Endometrial microvascular endothelial cells (primary cell): ENCODE measurements around the gene DNAH17. TPM values are rescaled to one million over a fixed set of nuclear protein-coding genes. Genes with fewer than 3 reads are reported as not detected.
"Not testable (repeated sequence)": the region's sequence is repeated elsewhere in the genome, so short reads cannot be mapped to it uniquely, and the experiment has no call there.

Experiments
- in situ Hi-C: cut with HindIII; loops from 2 replicates; pipeline ENCODE4 v1.10.0; 2017; ENCODE audit warnings: low sequenced_read_pairs, low pct_unique_long_range_greater_than_20kb; ENCODE audit errors: inconsistent ontology term
- total RNA-seq: library from RNA; depleted of rRNA; stranded (reverse); fragments of >200 nt; gene quantifications from one replicate; pipeline ENCODE4 v1.2.3, GENCODE V29; 2015; ENCODE audit errors: inconsistent ontology term

Gene DNAH17
- total RNA-seq, 1 donor from 2014 or later = not detected

- in situ Hi-C loops = no loop called here
These were observed 104.9 kb downstream of the DNAH17 start for GRCh38 chr17:78472035-78472905.

DNA sequence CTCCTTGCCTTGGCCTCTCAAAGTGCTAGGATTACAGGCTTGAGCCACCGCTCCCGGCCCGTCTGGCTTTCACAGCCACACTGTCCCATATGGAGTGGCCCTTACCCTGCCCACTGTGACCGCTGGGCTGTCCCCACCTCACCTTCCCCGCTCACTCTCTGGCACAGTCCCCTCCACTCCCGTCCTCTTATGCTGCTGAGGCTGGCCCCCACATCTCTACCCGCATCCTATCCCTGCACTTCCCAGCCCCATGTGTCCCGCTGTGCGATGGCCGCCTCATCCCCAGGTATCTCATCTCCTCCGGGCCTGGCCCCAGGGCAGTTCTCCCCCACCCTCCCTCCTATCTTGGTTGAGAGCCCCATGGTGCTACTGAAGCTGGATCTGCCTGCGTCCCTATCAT is 105.6 kb downstream of the DNAH17 start:
- in situ Hi-C loops = no loop called here

DNA sequence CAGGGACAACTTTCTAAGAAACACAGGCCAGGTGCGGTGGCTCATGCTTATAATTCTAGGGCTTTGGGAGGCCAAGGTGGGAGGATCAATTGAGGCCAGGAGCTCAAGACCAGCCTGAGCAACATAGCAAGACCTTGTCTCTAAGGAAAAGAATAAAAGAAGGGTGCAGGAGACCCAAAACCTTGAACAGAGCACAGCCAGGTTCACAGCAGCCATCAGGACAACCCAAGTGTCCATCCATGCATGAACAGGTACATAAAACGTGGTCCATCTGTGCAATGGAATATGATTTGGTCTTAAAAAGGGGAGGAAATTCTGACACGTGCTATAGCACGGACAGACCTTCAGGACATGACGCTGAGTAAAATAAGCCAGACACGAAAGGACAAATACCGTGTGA is 107.8 kb downstream of the DNAH17 start:
- in situ Hi-C loops = no loop called here

DNA sequence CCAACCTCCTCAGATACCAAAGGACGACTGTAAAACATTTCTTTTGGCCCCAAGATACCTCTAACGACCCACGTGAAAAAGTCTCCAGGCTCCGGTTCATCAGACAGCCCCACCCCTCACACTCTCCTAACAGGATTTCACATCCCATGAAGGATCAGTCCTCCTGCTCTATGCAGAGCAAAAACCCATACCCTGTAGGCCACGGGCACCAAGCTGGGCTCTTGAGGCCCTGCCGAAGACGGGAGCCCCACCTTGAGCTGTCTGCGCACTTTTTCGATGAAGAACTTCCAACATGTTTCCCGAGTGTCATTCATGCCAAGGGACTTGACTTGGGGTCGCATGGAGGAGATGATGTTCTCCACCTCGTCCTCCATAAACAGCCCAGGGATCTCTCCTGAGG is 108.8 kb downstream of the DNAH17 start:
- in situ Hi-C loops = no loop called here

DNA sequence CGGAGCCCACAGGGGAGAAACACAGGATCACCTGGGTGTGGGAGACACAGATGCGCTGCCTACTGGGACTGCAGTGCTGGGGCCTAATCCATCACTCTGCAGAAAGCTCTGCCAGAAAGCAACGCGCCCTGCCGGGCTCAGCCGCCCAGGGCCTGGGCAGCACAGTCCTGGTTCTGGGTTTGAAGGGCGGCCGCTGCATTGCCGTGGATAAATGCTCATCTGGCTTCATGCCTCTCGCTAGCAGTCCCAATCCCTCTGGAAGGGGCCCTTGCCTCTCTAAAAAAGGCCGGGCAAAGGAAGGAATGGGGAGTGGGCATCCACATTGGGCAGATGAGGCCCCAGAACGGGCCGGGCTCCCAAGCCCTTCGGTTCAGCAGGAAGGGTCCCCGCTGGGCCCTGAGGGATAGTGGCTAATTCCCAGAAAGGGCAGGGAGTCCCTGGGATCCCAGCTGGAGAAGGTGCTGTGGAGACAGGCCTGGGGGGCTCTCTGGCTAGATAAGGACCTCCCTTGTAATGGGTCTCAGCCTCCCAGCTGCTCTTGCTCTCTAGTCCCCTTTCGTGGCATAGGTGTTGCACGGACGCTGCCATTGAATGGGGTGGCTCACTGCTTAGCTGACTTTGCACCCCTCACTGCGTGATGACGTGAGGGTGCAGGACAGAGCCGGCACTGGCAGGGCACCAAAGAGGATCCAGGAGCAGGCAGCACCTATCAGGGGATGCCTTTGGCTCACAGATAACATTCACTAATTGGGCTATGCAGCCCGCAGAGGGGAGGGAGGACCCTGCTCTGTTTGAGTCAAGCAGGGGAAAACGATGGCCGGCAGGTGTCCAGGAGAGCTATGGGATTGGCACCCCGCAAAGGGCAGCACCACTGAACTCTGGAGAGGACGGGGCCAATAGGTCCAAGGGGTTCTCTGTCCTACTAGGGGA is 110.1 kb downstream of the DNAH17 start:
- in situ Hi-C loops = no loop called here

GRCh38 chr17:78466109-78466785 is 110.9 kb downstream of the DNAH17 start:
- in situ Hi-C loops = not testable (repeated sequence)

DNA sequence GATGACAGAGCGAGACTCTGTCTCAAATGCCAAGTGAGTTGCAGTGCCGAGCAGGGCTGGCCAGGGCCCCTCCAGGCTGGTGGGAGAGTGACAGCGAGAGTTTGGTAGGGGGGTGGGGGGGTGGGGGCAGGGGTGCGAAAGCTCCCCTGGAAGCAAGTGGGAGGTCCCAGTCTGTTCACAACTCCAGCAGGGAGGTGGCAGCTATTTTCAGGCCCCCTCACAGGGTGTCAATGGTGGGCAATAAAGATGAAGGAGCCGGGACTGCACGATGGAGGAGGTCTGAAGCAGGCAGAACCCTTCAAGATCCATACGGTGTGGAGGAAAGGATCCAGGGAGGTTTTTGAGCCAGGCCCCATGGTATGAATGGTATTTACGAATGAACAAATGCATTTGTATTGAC is 115.0 kb downstream of the DNAH17 start:
- in situ Hi-C loops = no loop called here

DNA sequence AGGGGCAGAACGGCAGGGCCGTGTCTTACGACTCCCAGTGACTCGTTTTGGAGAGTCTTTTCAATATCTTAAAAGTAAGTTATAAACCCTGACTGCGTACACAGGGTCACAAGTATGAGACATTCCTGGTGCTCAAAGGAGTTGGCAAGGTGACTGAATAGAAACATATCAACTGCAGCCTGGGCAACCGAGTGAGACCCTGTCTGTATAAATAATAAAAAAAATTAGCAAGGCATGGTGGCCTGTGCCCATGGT is 115.5 kb downstream of the DNAH17 start:
- in situ Hi-C loops = no loop called here

GRCh38 chr17:78460951-78461798 is 116.0 kb downstream of the DNAH17 start:
- in situ Hi-C loops = no loop called here

DNA sequence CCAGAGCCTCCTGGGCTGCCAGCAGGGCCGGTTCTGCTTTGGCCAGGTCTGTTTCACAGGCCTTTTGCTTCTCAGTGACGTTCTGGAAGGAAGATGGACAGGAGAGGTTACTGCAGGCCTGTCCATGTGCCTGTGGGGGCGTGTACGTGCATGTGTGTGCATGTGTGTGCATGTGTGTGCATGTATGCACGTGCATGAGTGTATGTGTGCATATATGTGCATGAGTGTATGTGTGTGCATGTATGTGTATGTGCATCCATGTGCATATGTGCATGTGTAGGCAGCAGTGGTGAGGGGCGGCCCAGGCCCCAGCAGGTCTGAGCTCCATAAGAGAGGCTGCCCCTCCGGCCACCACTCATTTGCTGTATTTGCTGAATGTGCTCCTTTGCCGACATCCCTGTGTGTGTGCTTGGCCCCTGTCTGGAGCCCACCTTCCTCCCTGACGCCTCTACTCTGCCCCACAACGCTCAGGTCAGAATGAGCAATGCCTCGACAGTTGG is 117.0 kb downstream of the DNAH17 start:
- in situ Hi-C loops = no loop called here

GRCh38 chr17:78459696-78460095 is 117.5 kb downstream of the DNAH17 start:
- in situ Hi-C loops = no loop called here

DNA sequence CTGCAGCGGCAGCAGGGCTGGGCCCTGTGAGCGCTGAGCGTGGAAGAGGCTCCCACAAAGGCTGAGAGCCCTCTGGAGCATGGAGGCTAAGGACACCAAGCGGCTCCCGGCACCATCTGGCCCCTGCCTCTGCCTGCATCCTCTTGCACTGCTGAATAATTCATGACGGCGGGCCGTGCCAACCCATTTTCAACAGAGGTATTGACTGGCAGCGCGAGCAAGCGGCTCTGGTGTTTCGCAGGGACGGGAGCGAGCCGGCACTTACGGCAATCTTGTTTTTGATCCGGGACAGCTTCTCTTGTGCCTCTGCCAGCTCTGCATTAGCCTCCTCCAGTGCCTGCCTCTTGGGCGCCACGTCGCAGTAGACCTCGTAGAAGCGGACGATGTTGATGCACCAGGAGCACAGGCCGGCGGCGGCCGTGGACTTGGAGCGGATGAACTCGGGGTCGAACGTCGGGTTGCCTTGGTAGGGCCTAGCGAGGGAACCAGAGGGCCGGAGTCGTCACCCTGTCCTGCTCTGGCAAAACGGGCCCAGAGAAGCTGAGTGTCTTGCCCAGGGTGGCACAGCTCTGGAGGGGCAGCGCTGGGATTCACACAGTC is 118.4 kb downstream of the DNAH17 start:
- in situ Hi-C loops = no loop called here

DNA sequence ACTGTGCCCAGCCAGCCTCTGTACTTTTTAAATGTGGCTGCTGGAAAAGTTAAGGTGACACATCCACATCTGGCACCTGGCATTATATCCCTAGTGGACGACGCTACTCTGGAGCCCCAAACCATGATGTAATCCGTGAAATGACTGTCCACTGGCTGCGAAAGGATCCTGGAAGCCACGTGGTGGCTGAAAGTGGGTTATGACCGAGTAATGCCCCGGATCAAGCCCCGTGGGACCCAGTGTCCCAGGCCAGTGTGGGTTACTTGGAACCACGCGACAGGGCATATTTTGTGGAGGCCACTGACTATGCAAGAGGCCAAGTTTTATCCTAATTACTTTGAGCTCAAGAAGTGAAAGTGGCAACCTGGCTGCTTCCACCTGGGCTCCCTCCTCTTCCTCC is 119.1 kb downstream of the DNAH17 start:
- in situ Hi-C loops = no loop called here

- in situ Hi-C loops = no loop called here
These were observed 122.8 kb downstream of the DNAH17 start for GRCh38 chr17:78454346-78454745.

DNA sequence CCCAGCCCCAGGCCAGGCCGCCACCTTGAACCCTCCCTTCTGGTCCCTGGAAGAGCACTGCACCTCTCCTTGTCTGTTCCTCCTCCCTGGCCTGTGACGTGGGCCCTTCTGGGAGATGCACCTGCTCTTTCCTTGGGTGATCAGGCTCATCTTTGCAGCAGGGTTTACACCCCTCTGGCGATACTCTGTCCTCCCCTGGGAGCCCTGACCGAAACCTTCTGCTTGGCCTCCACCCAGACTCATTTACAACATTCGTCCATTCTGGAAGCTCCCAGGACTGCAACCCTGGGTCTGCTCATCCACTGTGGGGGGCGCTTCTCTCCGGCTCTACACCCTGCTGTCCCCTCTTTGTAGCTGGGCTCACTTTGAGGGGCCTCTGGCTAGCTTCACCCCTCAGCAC is 125.4 kb downstream of the DNAH17 start:
- in situ Hi-C loops = no loop called here

DNA sequence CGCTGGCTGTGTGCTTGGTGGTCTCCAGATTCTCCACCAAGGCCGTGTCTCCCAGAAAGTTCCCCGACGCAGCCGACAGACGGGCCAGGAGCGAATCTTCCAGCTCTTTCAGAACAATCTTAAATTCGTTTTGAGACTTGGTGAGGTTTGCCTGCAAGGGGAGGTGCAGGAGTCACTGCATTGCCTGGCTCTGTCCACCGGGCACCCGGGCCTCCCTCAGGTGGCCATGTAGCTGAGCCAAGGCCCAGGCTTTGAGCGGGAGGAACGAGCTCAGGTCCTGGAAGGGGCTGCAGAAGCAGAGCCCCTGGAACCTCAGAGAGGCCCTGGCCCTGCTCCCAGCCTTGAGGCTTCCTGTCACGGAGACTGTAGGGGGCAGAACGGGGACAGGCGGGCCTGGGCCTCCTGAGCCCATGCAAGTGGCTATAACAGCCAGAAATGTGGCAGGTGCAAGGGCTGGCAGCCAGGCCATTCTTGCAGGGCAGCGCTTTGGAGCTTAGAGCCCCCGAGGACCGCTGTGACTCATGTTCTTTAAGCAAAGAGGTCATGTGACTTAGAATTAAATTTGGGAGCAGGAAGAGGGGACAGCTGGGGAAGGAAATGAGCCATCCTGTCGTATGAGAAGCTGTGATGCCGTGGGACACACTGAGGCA is 126.4 kb downstream of the DNAH17 start:
- in situ Hi-C loops = no loop called here

- in situ Hi-C loops = no loop called here
These were observed 127.1 kb downstream of the DNAH17 start for GRCh38 chr17:78449983-78450595.
